8988T (cell line): Measurements from ENCODE around the gene BRWD1.

ENCODE experiments used
- DNase-seq: peaks from one replicate; pipeline ENCODE4 v3.0.0; 2011

Gene BRWD1

DNA sequence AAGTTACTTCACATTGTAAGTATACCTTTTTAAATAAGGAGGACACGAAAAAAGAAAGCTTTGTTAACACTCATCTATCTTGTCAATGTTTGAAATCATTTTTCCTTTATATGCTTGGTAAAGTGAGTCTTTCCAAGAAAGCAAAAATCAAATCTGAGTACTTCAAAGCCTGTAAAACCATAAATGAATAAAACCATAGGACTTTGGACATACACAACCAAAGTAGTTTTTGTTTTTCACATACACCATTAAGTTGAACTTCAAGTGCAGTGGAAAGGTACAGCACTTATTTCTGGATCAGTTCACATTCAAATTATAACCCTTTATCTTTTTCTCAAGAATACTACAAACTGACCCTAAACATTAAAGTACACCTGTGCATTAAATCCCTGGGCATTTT, 120.1 kb downstream of the BRWD1 start:
- DNase-seq: no peak

DNA sequence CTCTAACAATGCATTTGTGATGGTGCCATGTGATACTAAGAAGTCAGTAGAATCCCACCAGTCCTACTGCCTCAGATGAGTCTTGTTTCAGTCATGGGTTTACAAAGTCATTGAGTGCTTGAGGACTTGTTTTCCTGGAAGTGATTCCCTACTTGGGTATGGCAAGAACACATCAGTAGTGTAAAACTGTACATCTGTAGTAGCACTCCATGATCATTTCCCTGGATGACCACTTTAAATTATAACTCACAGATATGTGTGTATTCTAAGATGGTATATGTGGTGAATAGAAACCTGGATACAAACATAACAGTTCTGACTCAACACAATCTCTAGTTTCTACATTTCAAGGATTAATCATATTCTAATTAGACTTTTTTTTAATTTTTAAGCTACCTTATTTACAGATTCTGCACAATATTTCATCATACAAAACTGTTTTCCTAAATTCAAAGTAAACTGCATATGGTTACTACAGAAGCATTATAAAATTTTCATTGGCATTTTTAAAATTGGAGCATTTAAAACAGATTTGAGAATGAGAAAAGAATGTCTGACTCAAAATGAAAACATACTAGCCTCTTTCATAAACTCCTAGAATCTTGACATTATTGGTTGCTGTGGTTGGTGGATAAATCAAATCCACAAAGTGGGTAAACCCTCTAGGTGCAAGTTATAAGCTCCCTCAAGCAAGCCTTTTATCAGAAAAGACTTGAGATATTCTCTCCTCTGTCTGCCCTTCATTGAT, 123.4 kb downstream of the BRWD1 start:
- DNase-seq: no peak

DNA sequence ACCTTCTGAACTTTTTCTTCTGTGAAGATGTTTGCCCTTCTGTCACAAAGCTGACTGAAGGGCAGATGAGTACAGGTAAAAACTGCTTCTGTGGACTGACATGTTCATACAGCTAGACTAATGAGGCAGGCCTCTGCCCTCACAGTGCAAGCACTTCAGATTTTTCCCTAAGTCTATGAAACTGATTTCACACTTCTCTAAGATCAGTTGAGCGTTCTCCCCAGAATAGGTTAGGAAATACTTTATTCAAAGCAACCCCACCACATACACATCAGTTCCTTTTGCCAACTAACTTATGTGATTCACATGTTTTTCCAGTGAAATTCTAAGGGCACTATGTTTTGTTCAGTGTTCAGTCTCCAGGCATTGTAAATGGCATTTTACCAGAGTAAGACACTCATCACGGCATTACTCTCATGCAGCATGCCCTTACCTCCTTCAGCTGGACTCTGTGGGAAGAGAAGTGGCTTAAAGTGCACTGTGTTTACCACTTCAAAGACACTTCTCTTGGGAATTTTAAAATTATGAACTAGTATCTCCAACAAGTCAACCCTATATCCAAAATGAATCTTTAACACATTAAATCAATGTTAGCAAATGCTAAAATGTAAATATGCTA, 124.8 kb downstream of the BRWD1 start:
- no peak for DNase-seq

DNA sequence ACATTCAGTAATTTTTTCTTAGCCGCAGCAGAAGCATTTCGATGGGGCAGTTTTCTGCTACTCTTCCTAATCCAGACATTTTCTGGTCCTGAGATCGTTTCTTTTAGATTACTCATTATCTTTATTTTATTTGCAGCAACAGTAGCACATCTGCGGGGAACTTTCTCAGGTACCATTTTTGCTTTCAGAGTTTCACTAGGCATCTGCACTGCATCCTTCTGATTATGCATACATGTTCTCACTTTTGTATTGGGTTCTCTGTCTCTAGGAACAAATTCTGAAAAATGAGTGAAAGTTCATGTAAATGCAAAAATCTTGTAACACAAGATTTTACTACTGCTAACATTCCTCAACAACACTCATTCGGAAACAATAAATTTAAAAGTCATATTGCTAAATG, 126.3 kb downstream of the BRWD1 start:
- no peak for DNase-seq

DNA sequence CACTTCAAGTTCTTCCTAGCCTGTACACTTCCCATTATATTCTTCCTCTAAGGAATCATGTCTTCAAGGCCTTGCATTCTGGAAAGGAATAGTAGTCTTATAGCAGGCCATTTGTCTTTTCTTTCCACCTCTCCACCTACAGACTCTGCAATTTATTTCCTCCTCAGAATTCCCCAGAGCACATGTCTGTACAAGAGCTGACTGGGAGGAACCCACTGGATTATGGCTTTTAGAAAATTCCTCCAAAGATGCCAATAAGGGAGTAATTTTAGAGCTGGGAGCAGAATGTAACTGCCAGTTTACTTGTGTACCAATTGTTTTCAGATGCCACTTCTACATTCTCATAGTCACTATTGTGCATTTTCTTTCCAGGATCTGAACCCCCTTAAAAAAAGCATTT, 126.8 kb downstream of the BRWD1 start:
- DNase-seq: no peak

DNA sequence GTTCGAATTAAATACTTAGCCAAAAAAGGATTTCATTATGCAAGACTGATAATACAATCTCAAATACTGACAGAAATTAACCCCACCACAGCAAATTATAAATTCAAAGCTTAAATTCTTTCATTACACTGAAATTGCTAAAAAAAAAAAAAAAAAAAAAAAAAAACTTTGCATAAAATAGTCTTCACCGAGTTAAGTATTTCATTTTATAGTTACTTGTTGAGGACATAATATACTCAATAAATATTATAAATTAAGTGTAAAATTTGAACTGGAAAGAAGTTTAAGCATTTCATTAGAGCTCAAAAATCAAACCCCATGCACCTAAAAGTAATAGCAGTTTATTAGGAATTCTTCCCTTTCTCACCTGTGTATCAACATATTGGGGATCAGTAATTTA, 128.3 kb downstream of the BRWD1 start:
- DNase-seq: no peak

DNA sequence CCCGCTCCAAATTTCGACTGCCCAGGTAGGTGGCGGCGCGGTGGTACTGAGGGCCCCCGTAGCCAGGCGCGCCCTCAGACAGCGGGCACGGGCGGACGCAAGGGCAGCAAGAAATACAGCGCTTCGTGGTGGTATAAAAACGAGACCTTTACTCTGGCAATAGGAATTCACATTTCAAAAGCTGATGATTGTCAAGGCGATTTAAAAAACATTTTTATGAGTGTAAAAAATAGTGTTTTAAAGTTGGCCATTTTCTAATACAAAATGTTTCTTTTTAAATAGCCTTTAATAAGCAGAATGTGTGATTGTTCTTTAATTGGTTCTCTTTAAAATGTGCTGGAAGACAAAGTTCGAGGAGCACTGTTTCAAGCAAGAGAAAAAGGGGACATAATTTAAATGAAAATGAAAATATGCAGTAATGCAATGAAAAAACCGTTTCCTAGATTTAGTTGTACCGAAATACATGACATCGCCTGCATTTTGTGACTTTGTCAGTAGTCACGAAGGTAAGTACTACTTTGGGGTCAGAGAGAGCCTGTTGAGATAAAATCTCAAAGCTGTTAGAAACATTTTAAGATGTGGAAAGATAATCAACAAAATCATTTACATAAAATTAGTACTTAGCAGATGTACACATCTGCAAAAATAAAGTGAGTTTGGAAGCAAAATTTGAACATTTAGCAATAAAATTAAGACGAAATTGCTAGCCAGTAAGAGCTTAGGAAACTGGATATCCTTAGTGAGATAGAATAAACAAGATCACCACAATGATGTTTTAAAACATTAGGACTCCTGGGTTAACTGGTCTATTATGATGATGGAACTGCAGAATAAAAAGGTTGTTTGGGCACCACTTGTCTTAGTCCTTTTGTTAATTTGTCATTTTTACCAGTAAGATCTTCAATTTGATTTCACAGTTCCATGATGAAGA, 129.1 kb downstream of the BRWD1 start:
- no peak for DNase-seq

DNA sequence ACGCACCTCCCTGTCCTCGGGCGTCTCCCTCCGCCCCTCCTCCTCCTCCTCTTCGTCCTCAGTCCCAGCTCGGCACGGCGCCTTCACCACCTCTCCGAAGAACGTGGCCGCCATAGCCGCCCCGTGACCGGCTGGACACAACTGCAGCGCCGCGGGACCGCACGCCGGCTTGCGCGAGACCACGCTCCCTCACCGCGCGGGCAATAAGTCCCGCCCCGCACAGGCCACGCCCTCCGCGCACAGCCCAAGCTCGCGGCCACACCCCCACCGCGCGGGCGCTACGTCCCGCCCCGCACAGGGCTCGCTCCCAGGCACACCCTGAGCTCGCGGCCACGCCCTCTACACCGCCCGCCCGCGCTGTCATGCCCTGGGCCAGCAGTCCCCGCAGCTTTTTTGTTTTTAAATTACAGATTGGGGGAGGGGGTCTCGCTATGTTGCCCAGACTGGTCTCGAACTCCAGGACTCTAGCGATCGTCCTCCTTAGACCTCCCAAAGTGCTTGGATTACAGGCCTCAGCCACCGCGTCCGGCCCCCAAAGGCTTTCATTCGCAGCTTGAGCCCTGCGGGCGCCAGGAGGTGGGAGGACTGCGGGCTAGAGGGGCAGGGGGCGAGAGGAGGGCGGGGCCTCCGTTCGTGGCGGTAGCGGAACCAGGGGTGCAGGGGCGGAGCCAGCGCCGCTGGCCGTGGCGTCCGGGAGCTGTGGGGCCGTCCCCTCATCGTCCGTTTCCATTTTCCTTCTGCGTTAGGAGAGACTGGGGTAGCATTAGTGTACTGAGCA, 130.0 kb downstream of the BRWD1 start, which contains the start of gene PSMG1:
TSS of gene PSMG1 (minus strand) at position 180 of the 778 bp plus-strand sequence. CDS start at position 114, 66 bp downstream.
- DNase-seq: no peak

DNA sequence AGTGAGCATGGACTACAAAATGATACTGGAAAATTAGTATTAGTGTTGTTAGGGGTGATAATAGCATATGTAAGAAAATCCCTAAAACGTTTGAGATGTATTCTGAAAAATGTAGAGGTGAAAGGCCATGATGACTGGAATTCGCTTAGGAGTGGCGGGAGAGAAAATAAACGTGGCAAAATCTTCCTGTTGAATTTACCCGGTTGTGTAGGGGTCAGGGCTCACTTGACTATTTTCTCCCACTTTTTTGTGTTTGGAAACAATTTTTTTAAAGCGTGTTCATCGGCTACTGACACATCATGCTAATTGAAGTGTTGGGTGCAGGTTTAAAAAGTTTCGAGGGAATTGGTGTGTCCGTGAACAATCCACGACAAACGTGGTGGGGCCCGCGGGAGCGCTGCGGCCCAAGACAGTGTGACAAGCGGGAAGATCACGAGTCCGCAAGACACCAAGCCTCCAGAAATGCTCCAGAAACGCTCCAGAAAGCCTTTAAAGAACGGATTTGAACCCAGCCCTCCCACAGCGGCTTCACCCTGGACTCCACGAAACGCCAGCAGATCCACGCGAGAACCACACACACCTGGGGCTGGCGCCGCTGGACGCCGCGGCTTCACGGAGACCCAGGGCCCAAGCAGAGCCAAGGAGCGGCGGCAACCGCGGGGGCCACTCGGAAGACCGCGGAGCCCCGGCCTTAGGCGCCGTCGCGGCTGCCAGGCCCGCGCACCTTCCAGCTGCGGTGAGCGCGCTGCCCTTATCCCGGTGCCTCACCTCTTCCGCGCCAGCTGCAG, 130.8 kb downstream of the BRWD1 start:
- no peak for DNase-seq

DNA sequence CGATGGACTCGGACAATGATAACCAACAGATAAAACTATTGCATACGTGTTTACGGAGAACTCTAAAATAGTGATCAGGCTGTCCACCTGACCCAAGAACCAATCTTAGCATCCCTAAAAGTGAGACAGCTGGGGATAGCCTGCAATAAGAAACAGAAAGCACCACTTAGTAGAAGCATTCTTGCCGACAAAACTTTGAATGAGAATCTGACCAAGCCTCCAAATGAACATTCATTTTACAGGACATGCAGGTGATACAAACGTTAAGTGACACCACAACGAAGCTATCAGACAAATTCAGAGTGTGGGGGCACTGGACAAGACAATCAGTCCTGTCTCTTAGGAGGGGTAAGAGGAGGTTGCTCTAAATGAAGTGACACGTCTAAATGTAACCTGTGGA, 131.4 kb downstream of the BRWD1 start:
- no peak for DNase-seq

DNA sequence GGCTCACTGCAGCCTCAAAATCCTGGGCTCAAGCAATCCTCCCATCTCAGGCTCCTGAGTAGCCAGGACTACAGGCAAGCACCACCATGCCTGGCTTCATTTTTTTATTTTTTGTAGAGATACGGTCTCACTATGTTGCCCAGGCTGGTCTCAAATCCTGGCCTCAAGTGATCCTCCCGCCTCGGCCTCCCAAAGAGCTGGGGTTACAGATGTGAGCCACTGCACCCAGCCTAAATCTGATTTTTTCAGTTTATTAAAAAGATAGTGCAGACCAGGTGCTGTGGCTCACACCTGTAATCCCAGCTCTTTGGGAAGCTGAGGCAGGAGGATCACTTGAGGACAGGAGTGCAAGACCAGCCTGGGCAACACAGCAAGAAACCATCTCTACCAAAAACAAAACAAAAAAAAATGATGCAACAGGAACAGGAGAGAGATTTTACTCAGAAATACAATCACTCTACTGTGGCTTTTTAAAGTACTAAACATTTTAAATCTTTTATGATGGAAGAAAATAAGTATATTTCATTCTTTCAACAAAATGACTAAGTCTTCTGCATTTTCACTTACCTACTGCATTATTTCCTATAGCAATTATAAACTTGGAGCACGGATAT, 132.1 kb downstream of the BRWD1 start:
- no peak for DNase-seq

DNA sequence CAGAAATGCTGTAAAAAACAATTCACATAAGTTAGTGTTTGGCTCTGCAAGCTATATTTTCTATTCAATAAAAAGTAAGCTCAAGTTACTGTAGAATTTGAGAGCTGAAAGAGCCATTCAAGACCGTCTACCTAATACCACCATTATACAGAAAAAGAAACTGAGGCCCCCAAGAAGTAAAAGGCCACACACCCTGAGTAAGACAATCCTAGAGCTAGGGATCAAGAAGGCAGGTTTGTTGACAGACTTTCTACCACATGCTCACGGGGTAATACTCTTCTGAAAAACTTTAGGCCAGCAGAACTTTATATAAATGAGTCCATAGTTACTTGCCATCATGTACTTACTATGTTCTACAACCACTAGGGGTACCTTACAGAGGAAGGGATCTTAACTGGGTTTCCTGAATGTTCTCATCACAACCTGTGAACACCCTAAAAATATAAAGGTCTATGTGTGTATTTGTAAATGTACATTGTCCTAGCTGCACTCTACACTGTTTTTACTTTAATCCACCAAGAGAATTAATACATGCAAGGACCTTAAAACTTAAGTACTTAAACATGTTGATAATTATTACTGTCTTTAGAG, 132.9 kb downstream of the BRWD1 start:
- no peak for DNase-seq

DNA sequence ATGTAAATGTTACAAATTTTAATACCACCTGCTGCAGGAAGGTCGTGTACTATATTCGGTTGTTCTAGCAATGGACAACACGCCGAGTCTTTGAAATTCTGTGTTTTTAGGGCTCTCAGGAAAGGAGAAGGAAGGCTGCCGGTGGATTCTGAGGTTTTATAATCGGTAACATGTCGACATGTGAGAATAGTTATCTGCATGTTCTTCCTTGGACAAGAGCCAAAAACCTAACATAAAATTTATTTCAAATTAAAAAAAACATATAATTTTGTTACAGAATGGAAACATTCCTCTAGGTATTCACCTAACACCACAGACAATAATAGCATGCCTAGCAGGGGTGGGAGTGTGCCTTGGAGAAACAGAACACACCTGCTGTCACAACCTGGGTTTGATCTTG, 135.0 kb downstream of the BRWD1 start:
- DNase-seq: no peak

DNA sequence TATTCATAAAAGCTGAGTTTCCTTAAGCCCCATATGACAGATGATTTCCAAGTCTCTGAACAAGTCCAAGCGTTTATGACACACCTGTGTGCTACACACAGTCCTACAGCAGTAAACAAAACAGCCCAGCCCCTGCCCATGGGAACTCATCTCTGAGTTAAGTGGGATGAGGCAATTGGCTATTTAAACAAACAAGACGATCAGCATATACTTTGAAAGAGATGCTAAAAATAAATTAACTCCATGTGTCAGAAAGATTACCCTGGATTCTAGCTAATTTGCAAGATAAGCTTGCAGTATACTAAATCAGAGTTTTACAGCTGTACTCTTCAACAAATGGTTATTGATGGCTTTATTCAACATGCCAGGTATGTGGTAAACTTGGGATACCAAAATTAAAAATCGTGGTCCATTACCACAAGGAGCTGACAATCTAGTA, 137.1 kb downstream of the BRWD1 start:
- DNase-seq: no peak

DNA sequence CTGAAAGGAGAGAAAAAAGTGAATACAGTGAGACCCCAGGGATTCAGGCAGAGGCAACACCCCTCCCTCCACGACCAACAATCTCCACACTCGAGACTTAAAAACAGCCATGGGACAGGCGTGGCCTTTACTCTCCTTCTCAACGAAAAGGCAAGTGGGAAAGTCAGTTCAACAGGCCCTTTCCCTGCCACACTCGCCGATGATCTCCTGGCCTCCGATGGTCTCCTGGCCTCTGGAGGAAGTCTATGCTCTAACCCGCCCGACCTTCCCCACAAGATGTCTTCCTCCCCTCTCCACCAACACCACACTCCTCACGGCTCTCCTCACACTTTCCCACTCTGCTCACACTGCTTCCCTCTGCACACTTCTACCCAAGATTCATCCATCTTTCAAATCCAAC, 137.8 kb downstream of the BRWD1 start:
- no peak for DNase-seq

DNA sequence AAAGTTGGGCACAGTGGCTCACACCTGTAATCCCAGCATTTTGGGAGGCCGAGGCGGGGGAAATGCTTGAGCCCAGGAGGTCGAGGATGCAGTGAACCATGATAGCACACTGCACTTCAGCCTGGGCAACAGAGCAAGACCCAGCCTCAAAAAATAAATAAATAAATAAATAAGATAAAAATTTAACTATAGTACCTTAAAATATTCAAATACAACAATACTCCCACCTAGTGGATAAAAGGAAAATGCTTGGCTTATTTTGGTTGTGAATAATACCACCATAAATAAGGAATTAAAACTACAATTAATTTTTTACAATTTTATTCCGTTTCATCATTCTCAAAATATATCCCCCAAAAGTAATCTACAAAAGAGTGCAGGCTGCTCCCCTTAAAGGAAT, 138.3 kb downstream of the BRWD1 start:
- DNase-seq: no peak

DNA sequence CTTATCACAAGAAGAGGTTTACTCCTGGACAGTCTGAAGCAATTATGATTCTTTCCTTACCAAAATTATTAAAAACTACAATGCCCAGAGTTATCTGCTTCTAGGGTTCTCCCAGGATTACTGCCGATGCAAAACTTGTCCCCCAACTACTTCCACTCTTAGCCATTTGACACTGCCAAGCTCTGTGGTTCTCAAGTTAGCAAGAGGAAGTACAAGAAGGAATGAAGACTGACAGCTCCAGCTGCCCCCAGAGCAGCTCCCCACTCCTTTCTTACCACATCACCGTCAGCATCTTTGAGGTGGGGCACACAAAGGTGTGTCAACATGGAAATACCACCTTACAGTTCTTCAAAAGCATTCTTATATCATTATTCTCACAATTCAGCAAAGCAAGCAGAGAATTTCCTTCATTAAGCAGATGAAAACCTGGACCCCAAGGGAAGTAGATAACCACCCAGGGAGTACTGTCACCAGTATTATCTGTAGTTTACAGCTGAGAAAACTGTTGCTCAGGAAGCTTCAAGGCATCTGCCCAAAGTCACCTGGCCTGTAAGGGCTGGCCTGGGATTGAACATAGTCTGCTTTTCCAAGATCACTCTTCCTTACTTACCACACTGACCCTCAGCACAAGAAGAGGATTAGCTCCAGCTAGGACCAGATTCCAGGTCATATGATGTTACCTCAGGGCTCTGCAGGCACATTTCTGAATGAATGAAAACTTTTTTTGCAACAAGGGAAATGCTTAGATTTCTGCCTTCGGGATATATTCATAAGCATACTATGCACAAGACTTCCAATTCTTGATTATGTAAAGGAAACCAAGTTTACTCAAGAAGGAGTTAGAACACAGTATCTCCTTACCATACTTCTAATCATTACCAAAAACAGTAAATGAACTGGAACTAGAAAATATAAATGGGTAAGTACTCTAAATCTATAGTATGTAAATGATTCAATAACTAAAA, 139.4 kb downstream of the BRWD1 start:
- no peak for DNase-seq

DNA sequence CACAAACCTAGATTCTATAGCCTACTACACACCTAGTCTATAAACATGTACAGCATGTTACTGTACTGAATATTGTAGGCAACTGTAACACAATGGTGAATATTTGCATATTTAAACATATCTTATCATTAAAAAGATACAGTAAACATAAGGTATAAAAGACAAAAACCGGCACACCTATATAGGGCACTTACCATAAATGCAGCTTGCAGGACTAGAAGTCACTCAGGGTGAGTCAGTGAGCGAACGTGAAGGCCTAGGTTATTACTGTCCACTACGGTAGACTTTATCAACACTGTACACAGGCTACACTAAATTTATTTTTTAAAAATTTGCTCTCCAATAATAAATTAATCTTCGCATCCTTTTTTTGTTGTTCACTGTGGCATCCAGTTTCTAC, 143.5 kb downstream of the BRWD1 start:
- no peak for DNase-seq

DNA sequence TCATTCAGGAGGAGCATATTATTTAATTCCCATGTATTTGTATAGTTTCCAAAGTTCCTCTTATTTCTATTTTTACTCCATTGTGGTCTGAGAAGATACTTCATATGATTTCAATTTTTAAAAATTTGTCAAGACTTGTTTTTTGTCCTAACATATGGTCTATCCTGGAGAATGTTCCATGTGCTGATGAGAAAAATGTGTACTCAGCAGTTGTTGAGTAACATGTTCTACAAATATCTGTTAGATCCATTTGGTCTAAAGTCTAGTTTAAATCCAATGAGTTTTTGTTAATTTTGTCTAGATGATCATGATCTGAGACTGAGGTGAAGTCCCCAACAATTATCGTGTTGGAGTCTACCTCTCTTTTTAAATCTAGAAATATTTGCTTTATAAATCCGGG, 144.6 kb downstream of the BRWD1 start:
- DNase-seq: no peak

DNA sequence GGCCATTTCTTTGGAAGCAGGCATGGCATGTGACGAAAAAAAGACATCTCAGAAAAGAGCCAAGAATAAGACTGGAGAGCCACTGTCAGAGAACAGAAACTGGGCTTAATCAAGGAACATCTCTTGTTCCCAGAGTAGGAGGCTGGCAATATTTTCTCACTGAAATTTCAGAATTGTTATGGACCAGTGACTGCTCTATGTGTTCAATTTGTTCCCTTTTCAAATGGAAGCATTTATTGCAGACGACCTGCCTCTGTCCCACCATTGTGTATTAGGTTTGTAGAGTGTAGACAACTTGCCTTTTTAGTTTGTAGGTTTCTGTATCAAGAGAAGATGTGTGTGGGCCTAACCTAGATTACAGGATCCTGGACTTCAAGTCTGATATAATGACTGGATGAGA, 148.9 kb downstream of the BRWD1 start:
- DNase-seq: no peak
